CD4-positive, alpha-beta T cell treated with Interferon gamma for 1 hour (primary cell): ENCODE data around the gene BNC1.
"Not testable (repeated sequence)": the region's sequence is repeated elsewhere in the genome, so short reads cannot be mapped to it uniquely, and the experiment has no call there.

Experiments used
- DNase-seq: peaks from one replicate; pipeline ENCODE4 v3.0.0-alpha.2; 2020

Gene BNC1

DNA sequence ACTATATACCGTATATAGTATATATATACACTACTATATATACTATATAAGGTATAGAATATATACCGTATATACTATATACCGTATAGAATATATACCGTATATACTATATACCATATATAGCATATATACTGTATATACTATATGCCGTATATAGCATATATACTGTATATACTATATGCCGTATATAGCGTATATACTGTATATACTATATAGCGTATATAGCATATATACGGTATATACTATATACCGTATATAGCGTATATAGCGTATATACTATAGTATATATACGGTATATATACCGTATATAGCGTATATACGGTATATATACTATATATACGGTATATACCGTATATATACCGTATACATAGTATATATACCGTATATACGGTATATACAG, 54.2 kb downstream of the BNC1 start:
- DNase-seq, result no peak

DNA sequence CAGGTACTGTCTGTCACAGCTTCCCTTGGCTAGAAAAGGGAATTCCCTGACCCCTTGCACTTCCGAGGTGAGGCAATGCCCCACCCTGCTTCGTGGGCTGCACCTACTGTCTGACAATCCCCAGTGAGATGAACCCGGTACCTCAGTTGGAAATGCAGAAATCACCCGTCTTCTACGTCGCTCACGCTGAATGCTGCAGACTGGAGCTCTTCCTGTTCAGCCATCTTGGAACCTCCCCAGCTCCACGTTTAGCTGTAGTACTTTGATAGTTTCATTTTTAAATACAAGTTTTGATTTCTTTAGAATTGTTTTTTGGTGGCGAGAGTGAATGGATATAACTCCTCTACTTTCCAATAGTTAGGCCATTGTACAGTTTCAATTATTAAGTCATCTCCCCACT, 59.0 kb downstream of the BNC1 start:
- no peak for DNase-seq

DNA sequence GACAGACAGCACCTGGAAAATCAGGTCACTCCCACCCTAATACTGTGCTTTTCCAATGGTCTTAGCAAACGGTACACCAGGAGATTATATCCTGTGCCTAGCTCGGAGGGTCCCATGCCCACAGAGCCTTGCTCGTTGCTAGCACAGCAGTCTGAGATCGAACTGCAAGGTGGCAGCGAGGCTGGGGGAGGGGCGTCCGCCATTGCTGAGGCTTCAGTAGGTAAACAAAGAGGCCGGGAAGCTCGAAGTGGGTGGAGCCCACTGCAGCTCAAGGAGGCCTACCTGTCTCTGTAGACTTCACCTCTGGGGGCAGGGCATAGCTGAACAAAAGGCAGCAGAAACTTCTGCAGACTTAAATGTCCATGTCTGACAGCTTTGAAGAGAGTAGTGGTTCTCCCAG, 62.7 kb downstream of the BNC1 start:
- DNase-seq, result not testable (repeated sequence)

DNA sequence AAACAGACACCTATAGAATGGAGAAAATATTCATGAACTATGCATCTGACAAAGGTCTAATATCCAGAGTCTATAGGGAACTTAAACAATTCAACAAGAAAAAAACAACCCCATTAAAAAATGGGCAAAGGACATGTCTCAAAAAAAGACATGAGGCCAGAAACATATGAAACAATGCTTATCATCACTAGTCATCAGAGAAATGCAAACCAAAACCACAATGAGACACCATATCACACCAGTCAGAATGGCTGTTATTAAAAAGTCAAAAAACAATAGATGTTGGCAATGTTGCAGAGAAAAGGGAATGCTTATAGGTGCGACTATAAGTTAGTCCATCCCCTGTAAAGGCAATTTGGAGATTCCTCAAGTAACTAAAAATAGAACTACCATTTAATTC, 65.4 kb downstream of the BNC1 start:
- no peak for DNase-seq

DNA sequence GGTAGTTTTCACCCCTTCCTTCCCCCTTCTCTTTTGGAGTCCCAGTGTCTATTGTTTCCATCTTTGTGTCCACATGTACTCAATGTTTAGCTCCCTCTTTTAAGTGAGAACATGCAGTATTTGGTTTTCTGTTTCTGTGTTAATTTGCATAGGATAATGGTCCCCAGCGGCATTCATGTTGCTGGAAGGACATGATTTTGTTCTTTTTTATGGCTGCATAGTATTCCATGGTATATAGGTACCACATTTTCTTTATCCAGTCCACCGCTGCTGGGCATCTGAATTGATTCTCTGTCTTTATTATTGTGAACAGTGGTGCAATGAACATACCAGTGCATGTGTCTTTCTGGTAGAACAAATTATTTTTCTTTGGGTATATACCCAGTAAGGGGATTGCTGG, 69.2 kb downstream of the BNC1 start:
- no peak for DNase-seq

DNA sequence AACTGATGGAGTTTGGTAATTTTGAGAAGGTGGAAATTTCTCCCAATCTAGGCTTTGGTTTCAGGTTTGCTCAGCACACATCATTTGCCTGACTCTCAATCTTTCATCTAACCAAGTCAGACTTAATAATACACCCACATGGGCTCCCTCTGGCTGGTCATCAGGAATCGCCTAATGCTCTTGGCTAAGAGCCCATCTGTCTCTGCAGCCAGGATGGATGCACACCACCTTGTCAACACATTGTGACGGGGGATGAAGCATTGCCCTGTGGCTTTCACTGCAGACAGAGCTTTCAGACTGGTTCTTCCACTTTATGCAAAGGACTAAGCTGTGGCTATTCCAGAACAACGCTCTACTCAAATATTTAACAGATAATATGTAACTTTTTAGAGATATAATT, 73.8 kb downstream of the BNC1 start:
- no peak for DNase-seq

DNA sequence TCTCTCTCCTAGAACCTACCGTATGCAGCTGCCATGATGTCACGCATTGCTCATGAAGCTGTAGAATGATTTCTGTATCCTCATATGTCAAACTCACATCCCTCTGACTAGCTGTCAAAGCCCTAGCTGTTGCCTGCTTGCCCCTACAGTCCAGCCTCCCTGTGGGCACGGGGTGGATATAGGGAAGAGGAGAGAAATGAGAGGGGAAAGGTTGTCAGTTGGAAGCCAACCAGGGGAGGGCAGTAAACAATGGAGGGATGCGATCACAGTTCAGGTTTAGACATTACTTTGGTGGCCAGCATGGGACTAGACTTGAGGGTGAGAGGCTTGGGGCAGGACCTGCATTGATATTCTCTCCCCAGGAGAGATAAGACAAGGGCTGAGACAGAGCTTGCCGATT, 75.1 kb downstream of the BNC1 start:
- no peak for DNase-seq

DNA sequence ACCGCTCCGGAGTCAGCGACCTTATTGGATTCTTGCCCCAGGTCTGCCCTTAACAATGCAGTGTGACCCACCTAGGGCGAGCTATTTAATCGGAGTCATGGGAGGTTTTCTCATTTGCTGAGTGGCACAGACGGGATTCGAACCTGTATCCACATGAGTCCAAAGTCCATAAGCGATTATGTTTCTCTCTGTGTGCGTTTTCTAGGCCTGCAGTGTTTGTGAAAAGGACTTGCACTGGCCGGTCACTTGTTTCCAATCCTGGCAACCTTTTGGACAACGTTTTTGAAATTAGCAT, 76.2 kb downstream of the BNC1 start:
- DNase-seq, result no peak

DNA sequence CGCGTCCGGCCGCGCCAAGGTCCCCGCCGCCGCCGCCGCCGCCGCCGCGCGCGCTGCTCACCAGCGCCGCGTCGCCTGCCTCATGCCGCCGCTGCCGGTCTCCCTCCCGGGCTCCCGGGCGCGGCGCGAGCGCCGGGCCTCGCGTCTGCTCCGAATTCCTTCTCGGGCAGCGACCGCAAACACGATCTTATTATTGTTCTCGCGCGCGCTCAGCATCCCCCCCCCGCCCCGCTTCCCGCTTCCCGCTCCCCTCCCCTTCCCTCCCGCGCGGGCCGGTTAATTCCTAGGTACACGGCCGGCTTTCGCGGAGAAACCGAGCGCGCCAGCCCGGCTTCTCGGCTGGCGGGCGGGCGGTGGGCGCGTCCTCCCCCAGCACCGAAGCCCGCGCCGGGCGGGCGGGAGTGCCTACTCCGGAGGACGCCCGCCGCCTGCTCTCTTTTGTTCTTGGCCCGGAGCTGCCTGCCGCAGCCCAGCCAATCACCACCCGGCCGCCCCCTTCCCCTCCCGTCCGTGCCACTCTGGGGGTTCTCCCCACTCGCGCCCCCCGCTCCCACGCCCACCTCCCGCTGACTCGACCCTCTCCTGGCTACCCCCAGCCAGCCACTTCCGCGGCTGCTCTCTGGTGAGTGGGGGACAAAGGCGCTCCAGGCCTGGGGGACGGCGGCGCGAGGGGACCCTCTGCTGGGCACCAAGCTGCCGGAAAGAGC, 76.7 kb downstream of the BNC1 start, which contains the start of gene HDGFL3:
TSS of gene HDGFL3 (minus strand) at position 164 of the 707 bp plus-strand sequence. CDS start 409 bp downstream, outside the sequence.
- peak; percentile 6 for DNase-seq

DNA sequence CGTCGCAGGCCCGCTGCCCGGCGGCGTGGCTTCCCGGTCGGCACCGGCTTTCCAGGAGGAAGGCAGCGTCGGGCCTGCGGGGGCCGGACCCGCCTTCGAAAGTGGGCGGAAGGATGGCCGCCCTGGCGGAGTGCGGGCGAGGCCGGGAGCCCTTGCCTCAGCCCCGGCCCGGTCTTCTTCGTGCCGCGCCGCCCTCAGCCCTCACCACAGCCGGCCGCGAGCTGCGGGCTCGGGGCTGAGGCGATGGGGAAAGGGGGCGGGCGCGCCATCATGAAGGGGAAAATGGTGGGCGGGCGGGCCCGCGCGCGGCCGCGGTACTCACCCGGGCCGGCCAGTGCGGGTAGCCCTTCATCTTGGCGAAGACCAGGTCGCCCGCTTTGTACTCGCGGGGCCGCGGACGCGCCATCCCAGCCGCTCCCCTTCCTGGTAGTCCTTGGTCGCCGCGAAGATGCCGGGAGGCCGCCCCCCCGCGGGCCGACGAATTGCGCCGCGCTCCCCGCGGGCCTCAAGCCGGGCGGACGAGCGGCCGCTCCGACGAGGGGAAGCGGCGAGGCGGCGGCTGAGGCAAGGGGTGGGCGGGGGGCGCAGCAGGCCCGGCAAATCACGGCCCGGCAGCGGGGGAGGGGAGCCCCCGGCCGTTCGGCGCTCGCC, 77.3 kb downstream of the BNC1 start:
- no peak for DNase-seq

DNA sequence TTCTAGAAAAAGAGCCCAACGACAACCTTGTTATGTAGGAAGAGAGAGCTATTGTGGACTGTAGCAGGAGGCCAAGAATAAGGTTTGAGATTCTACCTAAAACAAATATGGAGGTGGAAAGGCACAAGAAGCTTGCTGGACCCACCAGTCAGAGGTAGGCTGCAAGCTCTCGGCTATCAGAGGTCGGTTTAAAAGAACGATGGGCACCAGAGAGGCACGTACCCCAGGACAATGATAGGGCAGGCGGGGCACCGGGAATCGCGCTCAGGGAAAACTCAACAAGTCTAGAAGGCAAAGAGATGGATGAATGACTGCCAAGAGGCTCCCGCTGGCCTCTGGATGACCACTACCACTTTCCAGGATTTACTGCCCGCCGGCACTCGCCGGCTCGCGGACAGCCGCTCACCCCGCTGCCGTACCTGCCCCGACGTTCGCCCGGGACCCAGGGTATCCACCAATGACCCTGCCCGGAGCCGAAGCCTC, 77.9 kb downstream of the BNC1 start:
- no peak for DNase-seq
